ENCODE data around the gene FANCD2OS. TPM values are rescaled to one million over a fixed set of nuclear protein-coding genes. Genes with fewer than 3 reads are reported as not detected.

Gene FANCD2OS
- total RNA-seq, result not detected
- polyA plus RNA-seq, result not detected
- long read RNA-seq, donor 1, result 0 reads
- long read RNA-seq, donor 2, partial matches to known transcripts, result 0 of 2 reads
- long read RNA-seq, donor 2, other reads (novel, unspliced or antisense), result 2 of 2 reads

DNA sequence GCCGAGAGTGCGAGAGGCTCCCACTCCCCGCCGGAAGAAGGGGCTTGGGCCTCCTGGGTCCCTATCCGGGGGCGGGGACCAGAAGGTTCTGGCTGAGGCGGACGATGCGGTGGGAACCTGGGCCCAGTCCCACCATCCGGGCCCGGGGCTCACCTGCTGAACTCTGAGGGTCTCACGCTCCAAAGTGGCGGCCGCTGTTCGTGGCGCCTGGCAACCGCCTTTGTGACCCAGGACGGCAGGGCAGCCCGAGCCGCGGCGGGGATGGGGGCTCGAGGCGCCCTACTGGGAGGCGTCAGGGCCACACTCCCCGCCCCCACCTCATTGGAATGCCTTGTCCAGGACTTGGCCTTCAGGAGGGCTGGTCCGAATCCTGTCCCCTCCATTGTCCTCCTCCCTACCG, at the start of gene FANCD2OS:
Gene FANCD2OS, minus strand, starts transcription at position 165 of the 400 bp plus-strand sequence. CDS start 3,481 bp downstream, outside the sequence.
- Histone ChIP-seq H3K9me3 (ENCODE audit: control insufficient read depth, low read length) (no peaks in the 10 kb centered on the region), H3K36me3 (ENCODE audit: control insufficient read depth in 1 of 2, insufficient read depth in 2 of 2, low read length in 1 of 2) (no peaks in the 10 kb centered on the region), H3K4me3 (ENCODE audit: low read length in 2 of 2) (no peak within 1 kb of the TSS), H3K4me1 (ENCODE audit: control insufficient read depth in 1 of 2, insufficient read depth in 2 of 2, low read length in 2 of 2) (no peaks in the 10 kb centered on the region), H3K27ac (ENCODE audit: low read depth in 1 of 2, low read length in 2 of 2) (no peak within 1 kb of the TSS), H3K27me3 (ENCODE audit: control insufficient read depth in 1 of 2, insufficient read depth in 2 of 2, low read length in 1 of 2) (no peaks in the 10 kb centered on the region)
- intact Hi-C loops (cut with DNase I), result no loop called here
- ATAC-seq (ENCODE audit: low FRiP score) (no peak), DNase-seq (no peak)
- WGBS, 2 donors, result 66 to 67% methylated on average over 27 to 28 of the region's 28 CpGs

- ATAC-seq (ENCODE audit: low FRiP score) (no peak), DNase-seq (no peak)
- Histone ChIP-seq H3K27ac (ENCODE audit: low read depth in 1 of 2, low read length in 2 of 2) (no peak overlapping the region), H3K27me3 (ENCODE audit: control insufficient read depth in 1 of 2, insufficient read depth in 2 of 2, low read length in 1 of 2) (no peaks in the 10 kb centered on the region), H3K4me1 (ENCODE audit: control insufficient read depth in 1 of 2, insufficient read depth in 2 of 2, low read length in 2 of 2) (no peaks in the 10 kb centered on the region), H3K36me3 (ENCODE audit: control insufficient read depth in 1 of 2, insufficient read depth in 2 of 2, low read length in 1 of 2) (no peaks in the 10 kb centered on the region), H3K4me3 (ENCODE audit: low read length in 2 of 2) (no peak overlapping the region), H3K9me3 (ENCODE audit: control insufficient read depth, low read length) (no peaks in the 10 kb centered on the region)
- intact Hi-C loops (cut with DNase I), result no loop called here
- WGBS, 2 donors, result 73 to 82% methylated on average over 4 of the region's 4 CpGs
These were observed 49.0 kb upstream of the FANCD2OS start for GRCh38 chr3:10157031-10157430.

GRCh38 chr3:10155658-10156057, 47.6 kb upstream of the FANCD2OS start:
- no peak for ATAC-seq (ENCODE audit: low FRiP score)
- no peak overlapping the region for H3K4me3 ChIP-seq (ENCODE audit: low read length in 2 of 2)
- intact Hi-C loops (cut with DNase I), result no loop called here
- DNase-seq, result no peak
- no peaks in the 10 kb centered on the region for H3K27me3 ChIP-seq (ENCODE audit: control insufficient read depth in 1 of 2, insufficient read depth in 2 of 2, low read length in 1 of 2)
- H3K27ac ChIP-seq (ENCODE audit: low read depth in 1 of 2, low read length in 2 of 2), result no peak overlapping the region
- no peaks in the 10 kb centered on the region for H3K4me1 ChIP-seq (ENCODE audit: control insufficient read depth in 1 of 2, insufficient read depth in 2 of 2, low read length in 2 of 2)
- WGBS, 2 donors, result 89 to 94% methylated on average over 4 of the region's 4 CpGs
- no peaks in the 10 kb centered on the region for H3K9me3 ChIP-seq (ENCODE audit: control insufficient read depth, low read length)
- H3K36me3 ChIP-seq (ENCODE audit: control insufficient read depth in 1 of 2, insufficient read depth in 2 of 2, low read length in 1 of 2), result no peaks in the 10 kb centered on the region

DNA sequence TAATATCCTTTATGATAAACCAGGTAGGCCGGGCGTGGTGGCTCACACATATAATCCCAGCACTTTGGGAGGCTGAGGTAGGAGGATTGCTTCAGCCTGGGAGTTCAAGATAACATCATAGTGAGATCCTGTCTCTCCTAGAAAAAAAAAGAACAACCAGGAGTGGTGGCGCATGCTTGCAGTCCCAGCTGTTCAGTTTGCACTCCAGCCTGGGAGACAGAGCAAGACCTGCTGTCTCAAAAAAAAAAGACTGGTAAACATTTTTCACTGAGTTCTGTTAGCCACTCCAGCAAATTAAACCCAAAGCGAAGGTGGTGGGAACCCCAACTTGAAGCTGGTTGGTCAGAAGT, 47.0 kb upstream of the FANCD2OS start:
- H3K36me3 ChIP-seq (ENCODE audit: control insufficient read depth in 1 of 2, insufficient read depth in 2 of 2, low read length in 1 of 2), result peaks cover 0 to 1% of the 10 kb centered on the region in 2 donors
- peaks cover 2% of the 10 kb centered on the region for H3K9me3 ChIP-seq (ENCODE audit: control insufficient read depth, low read length)
- DNase-seq (no peak), ATAC-seq (ENCODE audit: low FRiP score) (no peak)
- H3K4me3 ChIP-seq (ENCODE audit: low read length in 2 of 2), result no peak overlapping the region
- H3K27ac ChIP-seq (ENCODE audit: low read depth in 1 of 2, low read length in 2 of 2), result no peak overlapping the region
- H3K4me1 ChIP-seq (ENCODE audit: control insufficient read depth in 1 of 2, insufficient read depth in 2 of 2, low read length in 2 of 2), result no peaks in the 10 kb centered on the region
- WGBS, 2 donors, result 91 to 92% methylated on average over 4 of the region's 4 CpGs
- intact Hi-C loops (cut with DNase I), result no loop called here
- H3K27me3 ChIP-seq (ENCODE audit: control insufficient read depth in 1 of 2, insufficient read depth in 2 of 2, low read length in 1 of 2), result no peaks in the 10 kb centered on the region

- Histone ChIP-seq H3K27ac (ENCODE audit: low read depth in 1 of 2, low read length in 2 of 2) (no peak overlapping the region), H3K36me3 (ENCODE audit: control insufficient read depth in 1 of 2, insufficient read depth in 2 of 2, low read length in 1 of 2) (peaks cover 0 to 3% of the 10 kb centered on the region in 2 donors), H3K4me3 (ENCODE audit: low read length in 2 of 2) (no peak overlapping the region), H3K9me3 (ENCODE audit: control insufficient read depth, low read length) (peaks cover 2% of the 10 kb centered on the region), H3K27me3 (ENCODE audit: control insufficient read depth in 1 of 2, insufficient read depth in 2 of 2, low read length in 1 of 2) (no peaks in the 10 kb centered on the region), H3K4me1 (ENCODE audit: control insufficient read depth in 1 of 2, insufficient read depth in 2 of 2, low read length in 2 of 2) (no peaks in the 10 kb centered on the region)
- ATAC-seq (ENCODE audit: low FRiP score) (no peak), DNase-seq (no peak)
- intact Hi-C loops (cut with DNase I), result no loop called here
- 86 to 89% methylated on average over 14 of the region's 14 CpGs for WGBS, 2 donors
These were observed 46.5 kb upstream of the FANCD2OS start for GRCh38 chr3:10154335-10155122.

- Histone ChIP-seq H3K27ac (ENCODE audit: low read depth in 1 of 2, low read length in 2 of 2) (no peak overlapping the region), H3K27me3 (ENCODE audit: control insufficient read depth in 1 of 2, insufficient read depth in 2 of 2, low read length in 1 of 2) (no peaks in the 10 kb centered on the region), H3K36me3 (ENCODE audit: control insufficient read depth in 1 of 2, insufficient read depth in 2 of 2, low read length in 1 of 2) (peaks cover 0 to 3% of the 10 kb centered on the region in 2 donors), H3K9me3 (ENCODE audit: control insufficient read depth, low read length) (peaks cover 2% of the 10 kb centered on the region), H3K4me3 (ENCODE audit: low read length in 2 of 2) (no peak overlapping the region), H3K4me1 (ENCODE audit: control insufficient read depth in 1 of 2, insufficient read depth in 2 of 2, low read length in 2 of 2) (no peaks in the 10 kb centered on the region)
- WGBS, 2 donors, result 79 to 86% methylated on average over 6 of the region's 6 CpGs
- ATAC-seq (ENCODE audit: low FRiP score) (no peak), DNase-seq (no peak)
- intact Hi-C loops (cut with DNase I), result no loop called here
These were observed 42.9 kb upstream of the FANCD2OS start for GRCh38 chr3:10150987-10151386.

DNA sequence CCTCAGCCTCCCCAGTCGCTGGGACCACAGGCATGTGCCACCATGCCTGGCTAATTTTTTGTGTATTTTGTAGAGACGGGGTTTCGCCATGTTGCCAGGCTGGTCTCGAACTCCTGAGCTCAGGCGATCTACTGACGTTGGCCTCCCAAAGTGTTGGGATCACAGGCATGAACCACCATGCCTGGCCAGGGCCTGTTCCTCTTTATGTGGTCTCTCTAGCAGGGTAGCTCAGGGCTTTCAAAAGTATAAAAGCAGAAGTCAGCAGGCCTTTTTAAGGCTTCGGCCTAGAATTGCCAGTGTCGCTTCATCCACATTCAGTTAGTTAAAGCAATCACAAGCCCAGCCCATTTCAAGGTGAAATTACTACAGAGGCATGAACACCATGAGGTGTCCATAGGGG, 41.2 kb upstream of the FANCD2OS start:
- H3K4me3 ChIP-seq (ENCODE audit: low read length in 2 of 2), result no peak overlapping the region
- H3K27ac ChIP-seq (ENCODE audit: low read depth in 1 of 2, low read length in 2 of 2), result no peak overlapping the region
- no peaks in the 10 kb centered on the region for H3K4me1 ChIP-seq (ENCODE audit: control insufficient read depth in 1 of 2, insufficient read depth in 2 of 2, low read length in 2 of 2)
- ATAC-seq (ENCODE audit: low FRiP score), result no peak
- H3K36me3 ChIP-seq (ENCODE audit: control insufficient read depth in 1 of 2, insufficient read depth in 2 of 2, low read length in 1 of 2), result peaks cover 0 to 3% of the 10 kb centered on the region in 2 donors
- DNase-seq, result peak in 1 of 2 donors; percentile 59
- H3K27me3 ChIP-seq (ENCODE audit: control insufficient read depth in 1 of 2, insufficient read depth in 2 of 2, low read length in 1 of 2), result no peaks in the 10 kb centered on the region
- intact Hi-C loops (cut with DNase I), result loop anchor here in 1 of 2 donors (10.0 kb wide), 1 partner anchor 124 kb away; the partner anchor contains the start of gene FANCD2
- H3K9me3 ChIP-seq (ENCODE audit: control insufficient read depth, low read length), result peaks cover 2% of the 10 kb centered on the region
- WGBS, 2 donors, result 92 to 93% methylated on average over 8 of the region's 8 CpGs

GRCh38 chr3:10145685-10146084, 37.6 kb upstream of the FANCD2OS start:
- H3K9me3 ChIP-seq (ENCODE audit: control insufficient read depth, low read length), result peaks cover 2% of the 10 kb centered on the region
- peaks cover 0 to 3% of the 10 kb centered on the region in 2 donors for H3K36me3 ChIP-seq (ENCODE audit: control insufficient read depth in 1 of 2, insufficient read depth in 2 of 2, low read length in 1 of 2)
- H3K4me1 ChIP-seq (ENCODE audit: control insufficient read depth in 1 of 2, insufficient read depth in 2 of 2, low read length in 2 of 2), result no peaks in the 10 kb centered on the region
- intact Hi-C loops (cut with DNase I), result loop anchor here in 1 of 2 donors (10.0 kb wide), 1 partner anchor 121 kb away; the partner anchor contains the start of gene FANCD2
- no peaks in the 10 kb centered on the region for H3K27me3 ChIP-seq (ENCODE audit: control insufficient read depth in 1 of 2, insufficient read depth in 2 of 2, low read length in 1 of 2)
- no peak overlapping the region for H3K4me3 ChIP-seq (ENCODE audit: low read length in 2 of 2)
- H3K27ac ChIP-seq (ENCODE audit: low read depth in 1 of 2, low read length in 2 of 2), result no peak overlapping the region
- WGBS, 2 donors, result 91 to 93% methylated on average over 4 of the region's 4 CpGs
- DNase-seq (no peak), ATAC-seq (ENCODE audit: low FRiP score) (no peak)
